Right ventricle myocardium inferior (tissue), 1 donor: ENCODE measurements around the gene SMYD3. TPM values are rescaled to one million over a fixed set of nuclear protein-coding genes. Genes with fewer than 3 reads are reported as not detected.

ENCODE experiments used
- ATAC-seq: fragments of 200-7000 bp; cut with Tn5 transposase; one replicate; pipeline ENCODE4 v1.9.1; 2020; ENCODE audit warnings: mild to moderate bottlenecking, moderate library complexity
- DNase-seq: peaks from one replicate; pipeline ENCODE4 v3.0.0; 2021; ENCODE audit errors: missing footprints
- intact Hi-C: fragments of 100-400 bp; cut with DNase I; formaldehyde crosslinking; loops from one replicate; pipeline ENCODE4 v1.11.0; 2022
- total RNA-seq: library from RNA; stranded (reverse); fragmentation: NEBNext Ultra II Directional; extraction: Animal tissue kit (Norgen Biotek cat#: 25700); gene quantifications from one replicate; pipeline ENCODE4 v1.2.1, GENCODE V29; 2021
- donor health status: DM: no; HTN: yes; CAD: no; lungs with severe emphysema.

The SMYD3 gene
- total RNA-seq, 1 donor from 2014 or later, result 8.8 TPM

- no peak for DNase-seq
- intact Hi-C loops, result no loop called here
- no peak for ATAC-seq
These were observed 23.5 kb downstream of the SMYD3 start for GRCh38 chr1:246483569-246483933.

GRCh38 chr1:246482805-246483568 lies 24.1 kb downstream of the SMYD3 start:
- ATAC-seq, result no peak
- DNase-seq, result no peak
- intact Hi-C loops, result no loop called here

GRCh38 chr1:246479061-246479460 lies 28.0 kb downstream of the SMYD3 start:
- DNase-seq (no peak), ATAC-seq (no peak)
- intact Hi-C loops, result no loop called here

GRCh38 chr1:246477634-246478033 lies 29.4 kb downstream of the SMYD3 start:
- intact Hi-C loops, result no loop called here
- ATAC-seq (no peak), DNase-seq (no peak)

GRCh38 chr1:246476771-246477170 lies 30.3 kb downstream of the SMYD3 start:
- DNase-seq (no peak), ATAC-seq (no peak)
- intact Hi-C loops, result no loop called here

GRCh38 chr1:246471688-246472087 lies 35.4 kb downstream of the SMYD3 start:
- ATAC-seq (no peak), DNase-seq (no peak)
- intact Hi-C loops, result no loop called here

GRCh38 chr1:246470585-246470984 lies 36.5 kb downstream of the SMYD3 start:
- DNase-seq, result no peak
- no peak for ATAC-seq
- intact Hi-C loops, result no loop called here

GRCh38 chr1:246462986-246463385 lies 44.1 kb downstream of the SMYD3 start:
- DNase-seq (no peak), ATAC-seq (no peak)
- intact Hi-C loops, result no loop called here

- ATAC-seq (no peak), DNase-seq (no peak)
- intact Hi-C loops, result no loop called here
These were observed 46.7 kb downstream of the SMYD3 start for GRCh38 chr1:246460406-246460805.

GRCh38 chr1:246459221-246459620 lies 47.9 kb downstream of the SMYD3 start:
- ATAC-seq (no peak), DNase-seq (no peak)
- intact Hi-C loops, result no loop called here

GRCh38 chr1:246455476-246455875 lies 51.6 kb downstream of the SMYD3 start:
- no peak for DNase-seq
- ATAC-seq, result no peak
- intact Hi-C loops, result no loop called here

- intact Hi-C loops, result loop anchor here (5.0 kb wide), 1 partner anchor 1302 kb away; the partner anchor contains the start of gene KIF26B
- no peak for DNase-seq
- no peak for ATAC-seq
These were observed 52.4 kb downstream of the SMYD3 start for GRCh38 chr1:246454655-246455054.

GRCh38 chr1:246450611-246451251 lies 56.3 kb downstream of the SMYD3 start:
- ATAC-seq (peak; percentile 56), DNase-seq (no peak)
- intact Hi-C loops, result loop anchor here (2.0 to 5.0 kb wide), 2 partner anchors 438 to 1298 kb away; partner anchors contain the start of gene KIF26B

- no peak for ATAC-seq
These were observed 58.7 kb downstream of the SMYD3 start for GRCh38 chr1:246448373-246448772.

GRCh38 chr1:246447501-246447900 lies 59.6 kb downstream of the SMYD3 start:
- ATAC-seq, result no peak
- intact Hi-C loops, result no loop called here

More at GRCh38 chr1:246448373-246448772, 58.7 kb downstream of the SMYD3 start:
- DNase-seq, result no peak
- intact Hi-C loops, result no loop called here

GRCh38 chr1:246445503-246445902 lies 61.6 kb downstream of the SMYD3 start:
- ATAC-seq (no peak), DNase-seq (no peak)
- intact Hi-C loops, result no loop called here

More at GRCh38 chr1:246447501-246447900, 59.6 kb downstream of the SMYD3 start:
- DNase-seq, result no peak

- no peak for ATAC-seq
These were observed 62.5 kb downstream of the SMYD3 start for GRCh38 chr1:246444617-246445016.

GRCh38 chr1:246437961-246438360 lies 69.1 kb downstream of the SMYD3 start:
- ATAC-seq, result no peak
- intact Hi-C loops, result no loop called here
- DNase-seq, result no peak

More at GRCh38 chr1:246444617-246445016, 62.5 kb downstream of the SMYD3 start:
- DNase-seq, result no peak
- intact Hi-C loops, result no loop called here

GRCh38 chr1:246435421-246436041 lies 71.5 kb downstream of the SMYD3 start:
- intact Hi-C loops, result no loop called here
- DNase-seq (no peak), ATAC-seq (no peak)

- DNase-seq (no peak), ATAC-seq (no peak)
- intact Hi-C loops, result no loop called here
These were observed 72.7 kb downstream of the SMYD3 start for GRCh38 chr1:246434335-246434734.
